GM23248 (cell line): ENCODE results near the gene FGF14.

Experiments
- EZH2 ChIP-seq: fragments of 200-600 bp; sonication (generic); IDR thresholded peaks from 2 replicates; pipeline ENCODE4 v1.6.1; 2018; ENCODE audit warnings: antibody characterized with exemption, mild to moderate bottlenecking; ENCODE audit not compliant: insufficient read depth, poor library complexity, severe bottlenecking
- EZH2phosphoT487 ChIP-seq: fragments of 200-600 bp; sonication (generic); IDR thresholded peaks from 2 replicates; pipeline ENCODE4 v1.6.1; 2018; ENCODE audit warnings: antibody characterized with exemption, moderate library complexity, mild to moderate bottlenecking, low read depth; ENCODE audit not compliant: insufficient read depth

DNA sequence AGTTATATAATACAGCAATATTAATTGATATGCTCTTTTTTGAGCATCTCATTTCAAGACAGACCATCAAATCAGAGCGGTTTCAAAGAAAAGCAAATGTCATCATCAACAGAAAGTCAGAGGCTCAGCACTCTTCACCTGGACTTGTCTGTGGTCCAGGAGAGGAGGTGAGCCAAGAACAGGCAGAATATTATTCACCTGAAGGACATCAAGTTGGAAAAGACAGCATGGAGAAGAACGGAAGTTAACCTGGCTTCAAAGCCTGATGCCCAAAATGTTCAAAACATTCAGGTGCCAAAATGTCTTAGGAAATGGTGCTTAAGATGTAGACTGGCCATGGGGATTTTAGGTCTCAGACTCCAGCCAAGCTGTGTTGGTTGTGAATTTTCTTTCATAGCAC lies 40.7 kb downstream of the FGF14 start:
- TF ChIP-seq EZH2phosphoT487: no peak
- TF ChIP-seq EZH2: no peak
